HFFc6 (cell line): ENCODE measurements around the gene IQCK. TPM values are rescaled to one million over a fixed set of nuclear protein-coding genes. Genes with fewer than 3 reads are reported as not detected.

Source experiments
- DNase-seq: peaks from one replicate; pipeline ENCODE4 v3.0.0-alpha.2; 2018
- H3K27ac Mint-ChIP-seq: 2 replicates; pipeline ENCODE4 v1.8.0; 2020; ENCODE audit warnings: mild to moderate bottlenecking, mixed read lengths
- H3K27me3 Mint-ChIP-seq: 2 replicates; pipeline ENCODE4 v1.8.0; 2021; ENCODE audit warnings: mild to moderate bottlenecking, moderate library complexity, mixed read lengths; ENCODE audit not compliant: insufficient read depth
- H3K36me3 Mint-ChIP-seq: 2 replicates; pipeline ENCODE4 v1.8.0; 2021; ENCODE audit warnings: low read depth, mixed read lengths
- H3K4me1 Mint-ChIP-seq: 2 replicates; pipeline ENCODE4 v1.8.0; 2020; ENCODE audit warnings: low read depth, mixed read lengths
- H3K4me3 Mint-ChIP-seq: 2 replicates; pipeline ENCODE4 v1.8.0; 2020; ENCODE audit warnings: mild to moderate bottlenecking, moderate library complexity, mixed read lengths
- H3K9me3 Mint-ChIP-seq: 2 replicates; pipeline ENCODE4 v1.8.0; 2020; ENCODE audit warnings: mild to moderate bottlenecking, mixed read lengths
- CTCF ChIP-seq: fragments of 200-600 bp; sonication (generic); IDR thresholded peaks from 2 replicates; pipeline ENCODE4 v1.5.0; 2021; ENCODE audit warnings: antibody characterized with exemption, mild to moderate bottlenecking
- total RNA-seq, 6 experiments: library from RNA; stranded (reverse); fragmentation: NEBNext Ultra II Directional; extraction: Animal tissue kit (Norgen Biotek cat#: 25700); gene quantifications; 2 replicates in 1 of 6; 3 replicates in 5 of 6; pipeline ENCODE4 v1.2.3, GENCODE V29; 2021

IQCK gene
- total RNA-seq, 6 experiments from 2014 or later: 2.2 to 5.0 (median 2.8) TPM

- H3K27me3 Mint-ChIP-seq: peaks cover 7% of the 10 kb centered on the region
- no peaks in the 10 kb centered on the region for H3K36me3 Mint-ChIP-seq
- no peaks in the 10 kb centered on the region for H3K4me1 Mint-ChIP-seq
- no peaks in the 10 kb centered on the region for H3K9me3 Mint-ChIP-seq
- no peak overlapping the region for H3K27ac Mint-ChIP-seq
- TF ChIP-seq CTCF: no peak
- H3K4me3 Mint-ChIP-seq: no peak overlapping the region
- no peak for DNase-seq
Measured at GRCh38 chr16:19868421-19868820, 150.3 kb downstream of the IQCK start.

- no peak for DNase-seq
- no peaks in the 10 kb centered on the region for H3K4me1 Mint-ChIP-seq
- no peaks in the 10 kb centered on the region for H3K36me3 Mint-ChIP-seq
- no peak overlapping the region for H3K4me3 Mint-ChIP-seq
- no peak for TF ChIP-seq CTCF
- peaks cover 10% of the 10 kb centered on the region for H3K27me3 Mint-ChIP-seq
- no peaks in the 10 kb centered on the region for H3K9me3 Mint-ChIP-seq
- no peak overlapping the region for H3K27ac Mint-ChIP-seq
Measured at GRCh38 chr16:19871721-19872120, 153.7 kb downstream of the IQCK start.

- no peak overlapping the region for H3K27ac Mint-ChIP-seq
- peaks cover 10% of the 10 kb centered on the region for H3K27me3 Mint-ChIP-seq
- no peaks in the 10 kb centered on the region for H3K4me1 Mint-ChIP-seq
- DNase-seq: no peak
- H3K36me3 Mint-ChIP-seq: no peaks in the 10 kb centered on the region
- TF ChIP-seq CTCF: no peak
- H3K4me3 Mint-ChIP-seq: no peak overlapping the region
- H3K9me3 Mint-ChIP-seq: no peaks in the 10 kb centered on the region
Measured at GRCh38 chr16:19872179-19872863, 154.2 kb downstream of the IQCK start.

GRCh38 chr16:19872935-19873334, 154.9 kb downstream of the IQCK start:
- no peaks in the 10 kb centered on the region for H3K36me3 Mint-ChIP-seq

GRCh38 chr16:19874026-19874425, 156.0 kb downstream of the IQCK start:
- H3K4me3 Mint-ChIP-seq: no peak overlapping the region
- H3K27ac Mint-ChIP-seq: no peak overlapping the region
- H3K9me3 Mint-ChIP-seq: no peaks in the 10 kb centered on the region
- H3K4me1 Mint-ChIP-seq: no peaks in the 10 kb centered on the region
- DNase-seq: no peak
- no peaks in the 10 kb centered on the region for H3K36me3 Mint-ChIP-seq
- no peak for TF ChIP-seq CTCF
- peaks cover 10% of the 10 kb centered on the region; the same call in 1 of the 2 replicates for H3K27me3 Mint-ChIP-seq

More at GRCh38 chr16:19872935-19873334, 154.9 kb downstream of the IQCK start:
- no peak for DNase-seq
- no peak for TF ChIP-seq CTCF
- peaks cover 10% of the 10 kb centered on the region for H3K27me3 Mint-ChIP-seq
- no peaks in the 10 kb centered on the region for H3K9me3 Mint-ChIP-seq
- H3K4me3 Mint-ChIP-seq: no peak overlapping the region
- no peak overlapping the region for H3K27ac Mint-ChIP-seq
- H3K4me1 Mint-ChIP-seq: no peaks in the 10 kb centered on the region
